ENCODE results near the gene ELMO1.

The ELMO1 gene

GRCh38 chr7:36967387-36967786 is 481.3 kb downstream of the ELMO1 start:
- DNase-seq (ENCODE audit: low read depth), result peak; percentile 72
- in situ Hi-C loops (cut with HindIII; ENCODE audit: low sequenced_read_pairs), result no loop called here
- H3K4me3 ChIP-seq (ENCODE audit: low read depth, low read length), result no peak overlapping the region
- TF ChIP-seq CTCF (IDR thresholded peaks at IDR 0.05; ENCODE audit: low read depth, low read length, missing control alignments), result peak; percentile 85

DNA sequence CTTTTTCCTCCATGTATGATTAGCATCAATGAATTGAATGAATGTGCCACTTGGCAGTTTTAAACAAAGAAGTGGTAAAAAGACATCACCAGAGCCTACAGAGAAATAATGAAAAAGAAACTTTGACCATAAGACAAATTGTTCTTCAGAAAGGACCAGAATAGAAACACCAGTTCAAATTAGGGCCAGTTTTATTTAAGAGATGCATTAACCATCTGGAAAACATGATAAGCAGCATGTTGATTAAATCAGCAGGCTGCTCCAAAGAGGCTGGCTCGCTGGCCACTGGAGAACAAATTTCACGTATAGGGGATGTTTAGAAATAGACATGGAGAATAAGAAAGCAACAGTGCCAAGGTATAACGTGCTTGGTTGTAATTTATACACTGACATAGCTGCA is 482.0 kb downstream of the ELMO1 start:
- no peak overlapping the region for H3K4me3 ChIP-seq (ENCODE audit: low read depth, low read length)
- no peak for DNase-seq (ENCODE audit: low read depth)
- TF ChIP-seq CTCF (IDR thresholded peaks at IDR 0.05; ENCODE audit: low read depth, low read length, missing control alignments), result no peak
- in situ Hi-C loops (cut with HindIII; ENCODE audit: low sequenced_read_pairs), result no loop called here

GRCh38 chr7:36966039-36966438 is 482.6 kb downstream of the ELMO1 start:
- no peak for DNase-seq (ENCODE audit: low read depth)
- no peak for TF ChIP-seq CTCF (IDR thresholded peaks at IDR 0.05; ENCODE audit: low read depth, low read length, missing control alignments)
- H3K4me3 ChIP-seq (ENCODE audit: low read depth, low read length), result no peak overlapping the region
- in situ Hi-C loops (cut with HindIII; ENCODE audit: low sequenced_read_pairs), result no loop called here

DNA sequence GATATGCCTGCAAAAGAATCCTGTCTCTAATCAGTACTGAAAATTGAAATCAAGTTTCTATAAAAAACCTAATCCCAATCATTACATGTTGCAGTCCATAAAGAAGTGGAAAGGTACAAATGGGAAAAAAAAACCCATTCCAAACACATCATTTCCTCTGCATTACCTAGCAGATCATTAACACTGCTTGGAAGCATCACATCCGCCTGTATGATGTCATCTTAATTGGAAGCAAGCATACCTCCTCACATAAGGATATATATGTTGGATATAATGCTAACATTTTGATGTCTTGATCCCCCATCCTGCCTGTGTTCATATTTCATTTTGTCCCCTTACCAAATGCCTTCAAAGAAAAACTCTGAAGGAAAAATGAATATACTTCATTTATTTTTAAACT is 483.0 kb downstream of the ELMO1 start:
- in situ Hi-C loops (cut with HindIII; ENCODE audit: low sequenced_read_pairs), result no loop called here
- no peak for DNase-seq (ENCODE audit: low read depth)
- TF ChIP-seq CTCF (IDR thresholded peaks at IDR 0.05; ENCODE audit: low read depth, low read length, missing control alignments), result no peak
- no peak overlapping the region for H3K4me3 ChIP-seq (ENCODE audit: low read depth, low read length)

DNA sequence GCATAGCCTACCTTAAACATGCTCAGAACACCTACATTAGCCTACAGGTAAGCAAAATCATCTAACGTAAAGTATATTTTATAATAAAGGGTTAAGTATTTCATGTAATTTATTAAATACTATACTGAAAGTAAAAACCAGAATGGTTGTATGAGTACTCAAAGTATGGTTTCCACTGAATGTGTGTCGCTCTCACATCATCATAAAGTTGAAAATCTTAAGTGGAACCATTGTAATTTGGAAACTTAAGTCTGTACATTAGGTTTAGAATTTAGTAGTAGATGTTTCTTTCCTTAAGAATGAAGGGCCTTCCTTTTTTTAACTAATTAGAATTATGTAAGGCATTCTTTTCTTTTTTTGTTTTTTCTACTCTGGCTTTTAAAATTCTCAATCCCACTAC is 484.4 kb downstream of the ELMO1 start:
- in situ Hi-C loops (cut with HindIII; ENCODE audit: low sequenced_read_pairs), result no loop called here
- TF ChIP-seq CTCF (IDR thresholded peaks at IDR 0.05; ENCODE audit: low read depth, low read length, missing control alignments), result no peak
- no peak overlapping the region for H3K4me3 ChIP-seq (ENCODE audit: low read depth, low read length)
- DNase-seq (ENCODE audit: low read depth), result no peak

DNA sequence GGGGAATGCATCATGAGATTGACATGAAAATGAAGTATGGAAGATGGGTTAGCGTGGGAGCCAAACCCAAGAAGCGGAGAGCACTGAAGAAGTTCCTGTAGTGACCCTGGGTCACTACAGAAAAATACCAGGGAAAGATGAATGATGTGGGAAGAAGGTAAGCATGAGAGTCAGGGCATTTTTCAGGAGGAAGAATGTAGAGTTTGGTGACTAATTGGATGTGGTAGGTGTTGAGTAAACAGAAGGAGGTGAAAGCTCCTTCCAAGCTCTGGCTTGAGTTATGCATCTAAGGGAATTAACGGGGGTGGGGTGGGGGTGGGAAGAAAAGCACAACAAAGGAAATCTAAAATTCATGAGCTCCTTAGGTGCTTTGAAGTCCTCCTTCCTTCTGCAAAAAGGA is 486.3 kb downstream of the ELMO1 start:
- no peak overlapping the region for H3K4me3 ChIP-seq (ENCODE audit: low read depth, low read length)
- no peak for TF ChIP-seq CTCF (IDR thresholded peaks at IDR 0.05; ENCODE audit: low read depth, low read length, missing control alignments)
- in situ Hi-C loops (cut with HindIII; ENCODE audit: low sequenced_read_pairs), result no loop called here
- peak; percentile 44 for DNase-seq (ENCODE audit: low read depth)

DNA sequence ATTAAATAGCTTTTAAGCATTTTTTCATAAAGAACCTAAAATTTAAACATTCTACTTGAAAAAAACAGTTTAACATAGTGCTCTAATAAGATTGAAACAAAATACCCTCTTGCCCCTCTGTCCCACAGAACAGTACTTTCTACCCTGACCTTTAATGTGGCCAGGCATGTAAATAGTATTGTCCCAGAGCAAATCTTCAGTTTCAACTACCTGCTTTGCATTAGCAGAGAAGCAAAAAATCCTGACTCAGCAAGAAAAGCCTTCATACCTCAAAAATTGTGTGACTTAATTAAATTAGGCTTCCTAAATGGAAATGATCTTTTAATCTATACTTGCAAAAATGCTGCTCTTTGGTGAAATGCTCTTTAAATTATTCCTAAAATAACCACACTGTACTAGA is 487.0 kb downstream of the ELMO1 start:
- TF ChIP-seq CTCF (IDR thresholded peaks at IDR 0.05; ENCODE audit: low read depth, low read length, missing control alignments), result no peak
- H3K4me3 ChIP-seq (ENCODE audit: low read depth, low read length), result no peak overlapping the region
- no peak for DNase-seq (ENCODE audit: low read depth)
- in situ Hi-C loops (cut with HindIII; ENCODE audit: low sequenced_read_pairs), result no loop called here

All from astrocyte of the cerebellum (primary cell).